ENCODE data around the gene COQ4.

The COQ4 gene

DNA sequence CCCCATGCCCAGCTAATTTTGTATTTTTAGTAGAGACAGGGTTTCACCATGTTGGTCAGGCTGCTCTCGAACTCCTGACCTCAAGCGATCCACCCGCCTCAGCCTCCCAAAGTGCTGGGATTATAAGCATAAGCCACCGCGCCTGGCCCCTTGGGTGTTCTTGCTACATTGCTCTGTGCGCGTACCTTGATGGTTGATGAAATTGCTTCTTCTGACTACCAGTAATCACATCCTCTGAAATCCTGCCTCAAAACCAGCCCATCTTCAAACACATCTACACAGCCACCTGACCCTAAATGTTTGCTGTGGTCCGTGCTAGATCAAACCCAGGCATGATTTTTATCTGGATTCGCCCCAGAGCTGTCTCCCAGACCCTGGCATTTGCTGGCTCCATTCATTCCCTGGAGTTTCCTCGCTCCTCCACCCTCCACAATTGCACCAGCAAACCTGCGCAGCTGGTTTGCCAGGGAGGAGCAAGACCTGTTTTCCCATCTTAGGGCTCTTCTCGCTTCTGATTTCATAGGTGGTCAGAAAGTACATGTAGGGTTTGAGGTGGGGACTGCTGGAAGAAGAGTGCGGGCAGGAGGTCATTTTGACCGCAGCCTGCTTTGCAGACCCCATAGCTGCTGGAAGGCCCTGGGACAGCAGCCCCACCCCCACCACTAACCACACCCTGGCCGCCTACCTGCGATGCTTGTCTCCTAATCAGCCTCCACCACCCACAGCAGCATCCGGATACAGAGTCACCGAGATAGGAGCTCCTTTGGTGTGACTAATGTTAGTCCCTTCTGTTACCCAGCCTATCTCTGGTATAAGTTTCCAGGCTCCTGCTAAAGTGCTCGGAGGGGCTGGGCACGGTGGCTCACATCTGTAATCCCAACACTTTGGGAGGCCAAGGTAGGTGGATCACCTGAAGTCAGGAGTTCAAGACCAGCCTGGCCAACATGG lies 23.8 kb upstream of the COQ4 start:
- Mint-ChIP-seq H3K4me1 (peaks cover 18% of the 10 kb centered on the region), H3K9me3 (no peaks in the 10 kb centered on the region), H3K4me3 (no peak overlapping the region), H3K36me3 (ENCODE audit: low read depth) (no peaks in the 10 kb centered on the region), H3K27me3 (ENCODE audit: low read depth, poor library complexity) (no peaks in the 10 kb centered on the region), H3K27ac (peak overlapping the region; percentile 3)
- TF ChIP-seq, protein P1, sequence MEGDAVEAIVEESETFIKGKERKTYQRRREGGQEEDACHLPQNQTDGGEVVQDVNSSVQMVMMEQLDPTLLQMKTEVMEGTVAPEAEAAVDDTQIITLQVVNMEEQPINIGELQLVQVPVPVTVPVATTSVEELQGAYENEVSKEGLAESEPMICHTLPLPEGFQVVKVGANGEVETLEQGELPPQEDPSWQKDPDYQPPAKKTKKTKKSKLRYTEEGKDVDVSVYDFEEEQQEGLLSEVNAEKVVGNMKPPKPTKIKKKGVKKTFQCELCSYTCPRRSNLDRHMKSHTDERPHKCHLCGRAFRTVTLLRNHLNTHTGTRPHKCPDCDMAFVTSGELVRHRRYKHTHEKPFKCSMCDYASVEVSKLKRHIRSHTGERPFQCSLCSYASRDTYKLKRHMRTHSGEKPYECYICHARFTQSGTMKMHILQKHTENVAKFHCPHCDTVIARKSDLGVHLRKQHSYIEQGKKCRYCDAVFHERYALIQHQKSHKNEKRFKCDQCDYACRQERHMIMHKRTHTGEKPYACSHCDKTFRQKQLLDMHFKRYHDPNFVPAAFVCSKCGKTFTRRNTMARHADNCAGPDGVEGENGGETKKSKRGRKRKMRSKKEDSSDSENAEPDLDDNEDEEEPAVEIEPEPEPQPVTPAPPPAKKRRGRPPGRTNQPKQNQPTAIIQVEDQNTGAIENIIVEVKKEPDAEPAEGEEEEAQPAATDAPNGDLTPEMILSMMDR (IDR thresholded peaks at IDR 0.05): no peak
- no peak for DNase-seq

DNA sequence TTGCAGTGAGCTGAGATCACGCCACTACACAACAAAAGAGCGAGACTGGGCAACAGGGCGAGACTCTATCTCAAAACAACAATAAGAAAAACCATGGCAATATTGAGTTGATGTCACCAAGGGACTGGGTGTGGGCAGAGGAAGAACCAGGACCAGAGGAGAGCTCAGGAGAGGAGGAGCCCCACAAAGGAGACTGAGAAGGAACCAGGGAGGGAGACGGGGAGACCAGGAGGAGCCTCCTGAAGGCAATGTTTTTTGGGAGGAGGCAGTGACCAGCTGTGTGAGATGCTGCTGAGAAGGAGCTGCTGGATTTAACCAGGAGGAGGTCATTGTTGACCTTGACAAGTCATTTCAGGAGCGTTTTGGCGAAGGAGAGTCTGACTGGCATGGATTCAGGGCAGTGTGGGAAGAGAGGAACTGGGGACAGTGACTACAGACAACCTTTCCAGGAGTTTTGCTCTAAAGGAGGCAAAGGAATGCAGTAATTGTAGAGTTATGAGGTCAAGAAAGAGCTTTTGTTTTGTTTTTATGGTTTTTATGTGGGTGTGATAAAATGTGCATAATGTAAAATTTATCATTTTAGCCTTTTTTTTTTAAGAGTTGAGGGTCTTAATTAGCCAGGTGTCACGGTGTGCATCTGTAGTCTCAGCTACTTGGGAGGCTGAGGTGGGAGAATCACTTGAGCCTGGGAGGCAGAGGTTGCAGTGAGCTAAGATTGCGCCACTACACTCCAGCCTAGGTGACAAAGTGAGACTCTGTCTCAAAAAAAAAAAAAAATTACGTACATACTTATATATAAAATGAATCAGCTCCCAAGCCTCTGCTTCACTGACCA lies 18.3 kb upstream of the COQ4 start:
- TF ChIP-seq, protein P1 (IDR thresholded peaks at IDR 0.05): no peak
- Mint-ChIP-seq H3K36me3 (ENCODE audit: low read depth) (peaks cover 14% of the 10 kb centered on the region), H3K4me3 (no peak overlapping the region), H3K4me1 (peaks cover 4% of the 10 kb centered on the region), H3K9me3 (no peaks in the 10 kb centered on the region), H3K27ac (no peak overlapping the region), H3K27me3 (ENCODE audit: low read depth, poor library complexity) (no peaks in the 10 kb centered on the region)
- DNase-seq: no peak

DNA sequence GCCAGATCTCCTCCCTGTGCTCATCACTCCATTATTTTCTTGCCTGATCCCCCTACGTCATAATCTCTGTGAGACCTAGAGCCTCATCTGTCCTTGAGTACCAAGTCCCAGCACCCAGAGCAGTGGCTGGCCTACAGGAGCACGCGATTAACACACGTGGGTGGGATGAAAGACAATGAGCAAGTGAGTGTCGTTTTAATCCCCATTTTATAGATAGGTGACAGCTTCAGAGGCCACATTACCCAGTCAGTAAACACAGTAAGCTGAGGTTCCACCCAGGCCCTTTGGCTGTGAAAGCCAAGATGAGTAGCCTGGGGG lies 17.7 kb upstream of the COQ4 start:
- Mint-ChIP-seq H3K9me3 (no peaks in the 10 kb centered on the region), H3K27ac (no peak overlapping the region), H3K4me3 (no peak overlapping the region), H3K27me3 (ENCODE audit: low read depth, poor library complexity) (no peaks in the 10 kb centered on the region), H3K36me3 (ENCODE audit: low read depth) (peaks cover 20% of the 10 kb centered on the region), H3K4me1 (peaks cover 4% of the 10 kb centered on the region)
- TF ChIP-seq, protein P1 (IDR thresholded peaks at IDR 0.05): no peak
- no peak for DNase-seq

DNA sequence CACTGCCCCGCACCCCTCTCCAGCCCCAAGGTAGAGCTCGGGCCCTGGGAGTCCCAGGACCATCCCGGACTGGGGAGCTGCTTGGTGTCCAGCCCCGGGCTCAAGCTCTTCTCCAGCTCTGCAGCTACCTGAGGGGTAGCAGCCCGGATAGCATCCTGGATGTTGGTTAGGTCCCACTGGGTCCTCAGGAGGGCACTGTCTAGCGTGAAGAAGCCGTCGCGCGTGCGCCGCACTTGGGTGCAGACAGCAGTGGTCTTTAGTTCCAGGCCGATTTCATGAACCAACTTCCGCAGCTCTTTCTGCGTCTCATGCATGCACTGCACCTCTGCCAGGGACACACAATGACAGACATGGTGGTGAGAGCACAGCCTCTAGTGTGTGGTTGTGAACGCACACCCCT lies 13.1 kb upstream of the COQ4 start:
- no peaks in the 10 kb centered on the region for H3K9me3 Mint-ChIP-seq
- H3K27me3 Mint-ChIP-seq (ENCODE audit: low read depth, poor library complexity): no peaks in the 10 kb centered on the region
- no peak for DNase-seq
- H3K36me3 Mint-ChIP-seq (ENCODE audit: low read depth): peaks cover 44% of the 10 kb centered on the region
- H3K4me1 Mint-ChIP-seq: no peaks in the 10 kb centered on the region
- no peak overlapping the region for H3K4me3 Mint-ChIP-seq
- no peak overlapping the region for H3K27ac Mint-ChIP-seq
- TF ChIP-seq, protein P1 (IDR thresholded peaks at IDR 0.05): no peak

DNA sequence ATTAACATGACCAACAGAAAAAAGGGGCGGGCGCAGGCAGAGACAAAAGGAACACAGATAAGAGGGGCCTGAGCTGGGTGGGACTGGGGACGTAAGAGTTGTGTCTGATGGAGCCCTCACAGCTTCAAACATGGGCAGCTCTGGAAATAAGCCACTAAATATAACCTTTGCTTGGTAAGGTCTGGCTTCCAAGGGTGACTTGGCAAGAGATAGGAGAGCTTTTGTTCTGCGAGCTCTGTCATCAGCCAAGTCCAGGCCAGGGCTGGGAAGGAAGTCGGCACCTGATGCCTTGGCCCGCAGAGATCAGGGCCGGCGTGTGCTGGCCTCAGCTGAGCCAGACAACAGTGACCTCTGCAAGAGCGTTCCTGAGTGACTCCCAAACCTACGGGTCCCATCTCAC lies 12.2 kb upstream of the COQ4 start:
- Mint-ChIP-seq H3K4me1 (no peaks in the 10 kb centered on the region), H3K27me3 (ENCODE audit: low read depth, poor library complexity) (no peaks in the 10 kb centered on the region), H3K4me3 (no peak overlapping the region), H3K27ac (no peak overlapping the region), H3K36me3 (ENCODE audit: low read depth) (peaks cover 50% of the 10 kb centered on the region), H3K9me3 (no peaks in the 10 kb centered on the region)
- no peak for DNase-seq
- TF ChIP-seq, protein P1 (IDR thresholded peaks at IDR 0.05): no peak

Data from nephron progenitor cell (in vitro differentiated cells).